Heart right ventricle (tissue), 16 donors: ENCODE measurements around the gene TCEAL8. TPM values are rescaled to one million over a fixed set of nuclear protein-coding genes. Genes with fewer than 3 reads are reported as not detected.

Source experiments
- ATAC-seq, 8 donors: fragments of 200-7000 bp; cut with Tn5 transposase; one replicate each; pipeline ENCODE4 v1.9.1; 2020; ENCODE audit warnings: mild to moderate bottlenecking in 8 of 8, moderate library complexity in 8 of 8, moderate number of reproducible peaks in 1 of 8
- DNase-seq, 2 donors: peaks; one replicate each; pipeline ENCODE4 v3.0.0-alpha.2; 2020
- H3K27ac ChIP-seq, 10 donors: fragments of 200-600 bp; sonication (generic) in 2 of 10; one replicate each; pipeline versions ENCODE4 v1.5.0 to v1.8.0; 2020 to 2022; ENCODE audit warnings: mild to moderate bottlenecking in 3 of 10
- H3K27me3 ChIP-seq, 7 donors: fragments of 200-600 bp; one replicate each; pipeline ENCODE4 v1.8.0; 2021 to 2022; ENCODE audit warnings: mild to moderate bottlenecking in 2 of 7
- H3K36me3 ChIP-seq, 9 donors: fragments of 200-600 bp; sonication (generic) in 1 of 9; one replicate each; pipeline versions ENCODE4 v1.5.0 to v1.8.0; 2020 to 2022; ENCODE audit warnings: mild to moderate bottlenecking in 2 of 9
- H3K4me1 ChIP-seq, 9 donors: fragments of 200-600 bp; sonication (generic) in 1 of 9; one replicate each; pipeline versions ENCODE4 v1.5.0 to v1.8.0; 2020 to 2022; ENCODE audit warnings: mild to moderate bottlenecking in 4 of 9
- H3K4me3 ChIP-seq, 10 donors: fragments of 200-600 bp; sonication (generic) in 2 of 10; one replicate each; pipeline versions ENCODE4 v1.5.0 to v1.8.0; 2020 to 2022; ENCODE audit warnings: mild to moderate bottlenecking in 7 of 10, moderate library complexity in 2 of 10
- H3K9me3 ChIP-seq, 11 donors: fragments of 200-600 bp in 10 of 11; sonication (generic) in 2 of 11; one replicate each; pipeline versions ENCODE4 v1.5.0 to v1.8.0; 2013 to 2022; ENCODE audit warnings: mild to moderate bottlenecking in 2 of 11, control low read depth in 1 of 11, moderate library complexity in 1 of 11
- WGBS, 2 donors: extraction: QIAGEN DNeasy Blood & Tissue Kit; methylation state at CpG; one replicate each; pipeline ENCODE4 v1.1.7; 2013; ENCODE audit warnings: inconsistent platforms in 1 of 2; 5-methylcytosine and 5-hydroxymethylcytosine counted together
- intact Hi-C, 10 donors: fragments of 100-400 bp; cut with DNase I; formaldehyde crosslinking; loops; one replicate each; pipeline versions ENCODE4 v1.11.1 to v1.14.2; 2022
- polyA plus RNA-seq, 2 donors: library from polyadenylated mRNA; stranded (reverse); fragments of 200-250 nt; gene quantifications; one replicate each; pipeline ENCODE4 v1.2.3, GENCODE V29; 2013
- total RNA-seq, 10 donors: library from RNA; stranded (reverse); fragmentation: NEBNext Ultra II Directional in 3 of 10; extraction: Animal tissue kit (Norgen Biotek cat#: 25700) in 3 of 10; gene quantifications; one replicate each; pipeline versions ENCODE4 v1.2.1 to v1.2.4, GENCODE V29; 2021 to 2023
- TF ChIP-seq, protein P1 (sequence below), 9 donors: fragments of 200-600 bp; sonication (generic) in 2 of 9; IDR thresholded peaks; one replicate each; pipeline versions ENCODE4 v1.5.0 to v1.8.0; 2021 to 2022; ENCODE audit warnings: antibody characterized with exemption in 9 of 9, mild to moderate bottlenecking in 5 of 9, moderate library complexity in 1 of 9
- donor health status: Arrhythmogenic right ventricular cardiomyopathy.
- donor health status: ischemic (EF 13 %, LVEDD 7.1; RV severe dilation, severe dysfunction).
- donor health status: healthy with polysubstance abuse.
- donor health status: DM: no; HTN: yes; CAD: no.
- donor health status: DM: no; HTN: no; CAD: no.
- donor health status: ischemic (EF 25% LVEDD 6.9; RV normal size, moderate dysfunction).
- donor health status: ischemic (EF 25% LVEDD 5.7; RV mildly dilated, moderate dysfunction).
- donor health status: healthy.
- donor health status: DM: yes; HTN: yes; CAD: no.
- donor health status: Ischemic cardiomyopathy.
- donor health status: ischemic (EF 35%, LVEDD 5.7; RV mildly dilated, moderate dysfunction).
- donor health status: nonischemic (EF 11% LVEDD 7.7; RV severe dilation, severe dysfunction).
- donor health status: DM: yes; HTN: yes; CAD: no.
- donor health status: PGD.
- donor health status: ischemic (EF 29% LVEDD 5.4; RV normal size, mild dysfunction).
- donor health status: nonischemic (EF 23%, LVEDD 6.1; RV moderate dilation, normal function).

Gene TCEAL8
- total and polyA plus RNA-seq, 12 donors, result 39.2 to 56.6 (median 51.2) TPM

DNA sequence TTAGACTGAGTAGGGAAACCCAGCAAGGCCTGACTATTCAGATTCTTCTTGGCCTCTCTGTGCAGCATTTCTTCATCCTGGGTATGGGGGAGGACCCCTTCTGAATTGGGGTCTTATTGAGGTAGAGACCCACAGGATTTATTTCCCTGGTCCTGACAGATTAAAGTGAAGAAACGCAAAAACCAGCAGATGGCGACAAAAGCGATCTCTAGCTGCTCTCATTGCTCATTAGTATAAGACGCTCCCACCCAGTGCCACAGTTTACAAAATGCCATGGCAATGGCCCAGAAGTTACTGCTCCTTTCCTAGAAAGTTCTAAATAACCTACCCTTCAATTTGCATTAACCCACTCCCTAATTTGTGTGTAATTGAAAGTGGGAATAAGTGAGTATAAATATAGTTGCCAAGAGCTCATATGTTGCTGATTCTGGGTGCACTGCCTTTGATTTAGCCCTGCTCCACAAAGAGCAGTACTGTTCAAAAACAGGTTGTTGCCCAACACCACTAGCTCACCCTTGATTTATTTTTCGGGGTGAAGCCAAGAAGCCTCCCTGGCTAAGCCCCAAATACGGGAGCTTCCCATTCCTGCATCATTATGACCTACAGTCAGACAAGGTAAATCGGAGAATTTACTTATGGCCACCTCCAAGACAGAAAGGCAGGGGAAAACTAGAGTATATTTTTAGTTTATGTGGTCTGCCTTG lies 43.8 kb downstream of the TCEAL8 start:
- peak in 1 of 2 donors; percentile 41 for DNase-seq
- H3K9me3 ChIP-seq, result no peaks in the 10 kb centered on the region
- peaks cover 0 to 48% (median 0%) of the 10 kb centered on the region in 7 donors for H3K27me3 ChIP-seq
- no peak overlapping the region for H3K4me3 ChIP-seq
- TF ChIP-seq, protein P1, sequence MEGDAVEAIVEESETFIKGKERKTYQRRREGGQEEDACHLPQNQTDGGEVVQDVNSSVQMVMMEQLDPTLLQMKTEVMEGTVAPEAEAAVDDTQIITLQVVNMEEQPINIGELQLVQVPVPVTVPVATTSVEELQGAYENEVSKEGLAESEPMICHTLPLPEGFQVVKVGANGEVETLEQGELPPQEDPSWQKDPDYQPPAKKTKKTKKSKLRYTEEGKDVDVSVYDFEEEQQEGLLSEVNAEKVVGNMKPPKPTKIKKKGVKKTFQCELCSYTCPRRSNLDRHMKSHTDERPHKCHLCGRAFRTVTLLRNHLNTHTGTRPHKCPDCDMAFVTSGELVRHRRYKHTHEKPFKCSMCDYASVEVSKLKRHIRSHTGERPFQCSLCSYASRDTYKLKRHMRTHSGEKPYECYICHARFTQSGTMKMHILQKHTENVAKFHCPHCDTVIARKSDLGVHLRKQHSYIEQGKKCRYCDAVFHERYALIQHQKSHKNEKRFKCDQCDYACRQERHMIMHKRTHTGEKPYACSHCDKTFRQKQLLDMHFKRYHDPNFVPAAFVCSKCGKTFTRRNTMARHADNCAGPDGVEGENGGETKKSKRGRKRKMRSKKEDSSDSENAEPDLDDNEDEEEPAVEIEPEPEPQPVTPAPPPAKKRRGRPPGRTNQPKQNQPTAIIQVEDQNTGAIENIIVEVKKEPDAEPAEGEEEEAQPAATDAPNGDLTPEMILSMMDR (IDR thresholded peaks at IDR 0.05), result peak in 8 of 9 donors; percentile 20 to 58 (median 50)
- ATAC-seq, result no peak
- WGBS, 2 donors, result 26 to 27% methylated on average over 7 of the region's 7 CpGs
- peaks cover 0 to under 1% (median 0%) of the 10 kb centered on the region in 9 donors for H3K36me3 ChIP-seq
- H3K4me1 ChIP-seq, result no peaks in the 10 kb centered on the region
- no peak overlapping the region for H3K27ac ChIP-seq
- intact Hi-C loops, result loop anchor here in 9 of 10 donors (2.0 to 10.0 kb wide), 7 partner anchors 36 to 256 kb away; no protein-coding TSS in a partner anchor

GRCh38 chrX:103210056-103210455 lies 44.9 kb downstream of the TCEAL8 start:
- ATAC-seq, result no peak
- Histone ChIP-seq H3K4me3 (no peak overlapping the region), H3K27ac (no peak overlapping the region), H3K9me3 (no peaks in the 10 kb centered on the region), H3K27me3 (peaks cover 0 to 48% (median 0%) of the 10 kb centered on the region in 7 donors), H3K36me3 (no peaks in the 10 kb centered on the region), H3K4me1 (no peaks in the 10 kb centered on the region)
- intact Hi-C loops, result loop anchor here in 9 of 10 donors (2.0 to 10.0 kb wide), 7 partner anchors 37 to 257 kb away; no protein-coding TSS in a partner anchor
- DNase-seq, result no peak
- TF ChIP-seq, protein P1 (IDR thresholded peaks at IDR 0.05), result no peak
- WGBS, 2 donors, result 91 to 93% methylated on average over 5 of the region's 5 CpGs

Other genes with a start within 250 kb of the TCEAL8 start
- gene BEX1, start 191.0 kb downstream of the TCEAL8 start, total RNA-seq, result 10 to 100 TPM in 1 of 10 donors, 1 to 10 TPM in 7, not detected in 2; 1.5 to 19.2 (median 3.2) TPM
- gene BEX1, start 191.0 kb downstream of the TCEAL8 start, polyA plus RNA-seq, result 1 to 10 TPM; 2.6 to 3.7 TPM
- gene NXF3, start 162.0 kb downstream of the TCEAL8 start, total RNA-seq, result 1 to 10 TPM in 1 of 10 donors, under 1 TPM in 5, not detected in 4; 0.14 to 1.3 (median 0.40) TPM
- gene NXF3, start 162.0 kb downstream of the TCEAL8 start, polyA plus RNA-seq, result 1 to 10 TPM in 1 of 2 donors, under 1 TPM in 1; 0.10 to 1.2 TPM
- 10 to 100 TPM; 32.1 to 61.6 (median 46.3) TPM for gene BEX4, start 40.0 kb downstream of the TCEAL8 start, total RNA-seq
- 10 to 100 TPM; 34.7 to 38.2 TPM for gene BEX4, start 40.0 kb downstream of the TCEAL8 start, polyA plus RNA-seq
- gene TCEAL5, start 21.6 kb upstream of the TCEAL8 start, total RNA-seq, result under 1 TPM in 5 of 10 donors, not detected in 5; 0.23 to 0.33 (median 0.28) TPM
- gene TCEAL5, start 21.6 kb upstream of the TCEAL8 start, polyA plus RNA-seq, result under 1 TPM; 0.23 to 0.37 TPM
- 1 to 10 TPM in 6 of 10 donors, under 1 TPM in 3, not detected in 1; 0.65 to 5.4 (median 1.9) TPM for gene BEX2, start 55.8 kb upstream of the TCEAL8 start, total RNA-seq
- gene BEX2, start 55.8 kb upstream of the TCEAL8 start, polyA plus RNA-seq, result 1 to 10 TPM in 1 of 2 donors, under 1 TPM in 1; 0.37 to 3.4 TPM
- 1 to 10 TPM; 2.0 to 5.3 (median 3.6) TPM for gene TCEAL7, start 75.1 kb upstream of the TCEAL8 start, total RNA-seq
- gene TCEAL7, start 75.1 kb upstream of the TCEAL8 start, polyA plus RNA-seq, result 1 to 10 TPM; 3.2 to 5.6 TPM
- 10 to 100 TPM; 14.8 to 46.0 (median 23.1) TPM for gene TCEAL9, start 101.4 kb upstream of the TCEAL8 start, total RNA-seq
- 10 to 100 TPM; 47.8 to 56.9 TPM for gene TCEAL9, start 101.4 kb upstream of the TCEAL8 start, polyA plus RNA-seq
- 100 to 1,000 TPM; 108 to 158 (median 137) TPM for gene BEX3, start 121.4 kb upstream of the TCEAL8 start, total RNA-seq
- 10 to 100 TPM; 45.3 to 64.9 TPM for gene BEX3, start 121.4 kb upstream of the TCEAL8 start, polyA plus RNA-seq